Left lung (tissue), 10 donors: ENCODE results near the gene INPP5A. TPM values are rescaled to one million over a fixed set of nuclear protein-coding genes. Genes with fewer than 3 reads are reported as not detected.

ENCODE experiments used
- ATAC-seq: fragments of 200-7000 bp; cut with Tn5 transposase; one replicate; pipeline ENCODE4 v1.9.1; 2020; ENCODE audit warnings: moderate library complexity
- DNase-seq, 4 donors: peaks; one replicate each; pipeline ENCODE4 v3.0.0-alpha.2; 2013 to 2020
- H3K27ac ChIP-seq, 2 donors: fragments of 200-600 bp; sonication (generic) in 1 of 2; one replicate each; pipeline versions ENCODE4 v1.5.0 to v1.8.0; 2020 to 2021
- H3K27me3 ChIP-seq, 2 donors: fragments of 200-600 bp; sonication (generic) in 1 of 2; one replicate each; pipeline versions ENCODE4 v1.5.0 to v1.8.0; 2020 to 2021
- H3K36me3 ChIP-seq, 2 donors: fragments of 200-600 bp; sonication (generic) in 1 of 2; one replicate each; pipeline versions ENCODE4 v1.5.0 to v1.8.0; 2020 to 2021
- H3K4me1 ChIP-seq, 2 donors: fragments of 200-600 bp; one replicate each; pipeline ENCODE4 v1.8.0; 2021
- H3K4me3 ChIP-seq, 2 donors: fragments of 200-600 bp; sonication (generic) in 1 of 2; one replicate each; pipeline versions ENCODE4 v1.5.0 to v1.8.0; 2020 to 2021; ENCODE audit warnings: mild to moderate bottlenecking in 1 of 2
- H3K9me3 ChIP-seq, 2 donors: fragments of 200-600 bp; sonication (generic) in 1 of 2; one replicate each; pipeline versions ENCODE4 v1.5.0 to v1.8.0; 2020 to 2021
- intact Hi-C, 2 donors: fragments of 100-400 bp; cut with DNase I; formaldehyde crosslinking; loops; one replicate each; pipeline versions ENCODE4 v1.11.2 to v1.14.2; 2022
- polyA plus RNA-seq, 6 donors: library from polyadenylated mRNA; unstranded; fragments of 120-200 nt; gene quantifications; one replicate each; pipeline ENCODE4 v1.2.1, GENCODE V29; 2013; ENCODE audit not compliant: insufficient read length in 6 of 6
- total RNA-seq, 2 donors: library from RNA; stranded (reverse); fragmentation: NEBNext Ultra II Directional; extraction: Animal tissue kit (Norgen Biotek cat#: 25700); gene quantifications; one replicate each; pipeline ENCODE4 v1.2.1, GENCODE V29; 2021
- TF ChIP-seq, protein P1 (sequence below), 2 donors: fragments of 200-600 bp; sonication (generic) in 1 of 2; IDR thresholded peaks; one replicate each; pipeline versions ENCODE4 v1.5.0 to v1.8.0; 2021; ENCODE audit warnings: antibody characterized with exemption in 2 of 2
- donor health status: DM: no; HTN: yes; CAD: no.
- donor health status: DM: no; HTN: no; CAD: no.

Gene INPP5A
- total and polyA plus RNA-seq, 8 donors = 32.0 to 44.0 (median 36.8) TPM

DNA sequence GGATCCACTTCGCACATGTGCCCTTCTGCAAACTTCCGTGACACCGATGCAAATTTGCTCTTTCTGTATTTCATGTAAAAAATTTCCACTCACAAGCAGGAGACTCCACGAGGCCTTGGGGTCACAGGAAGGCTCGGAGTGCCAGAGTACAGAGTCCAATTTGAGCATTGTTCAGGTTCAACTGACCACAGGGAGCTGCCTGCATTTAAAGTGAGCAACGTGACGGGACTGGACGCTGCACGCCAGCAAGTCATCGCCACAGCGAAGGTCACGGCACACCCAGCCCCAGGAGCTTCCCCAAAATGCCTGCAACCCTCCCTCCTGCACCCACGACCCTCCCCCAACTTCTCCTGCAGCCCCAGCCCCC is 289.8 kb downstream of the INPP5A start:
- intact Hi-C loops = no loop called here
- ATAC-seq (no peak), DNase-seq (peak in 1 of 4 donors; percentile 39)
- Histone ChIP-seq H3K4me3 (no peak overlapping the region), H3K27ac (no peak overlapping the region), H3K4me1 (no peaks in the 10 kb centered on the region), H3K36me3 (no peaks in the 10 kb centered on the region), H3K27me3 (peaks cover 3 to 21% of the 10 kb centered on the region in 2 donors), H3K9me3 (peaks cover 0 to 2% of the 10 kb centered on the region in 2 donors)
- TF ChIP-seq, protein P1, sequence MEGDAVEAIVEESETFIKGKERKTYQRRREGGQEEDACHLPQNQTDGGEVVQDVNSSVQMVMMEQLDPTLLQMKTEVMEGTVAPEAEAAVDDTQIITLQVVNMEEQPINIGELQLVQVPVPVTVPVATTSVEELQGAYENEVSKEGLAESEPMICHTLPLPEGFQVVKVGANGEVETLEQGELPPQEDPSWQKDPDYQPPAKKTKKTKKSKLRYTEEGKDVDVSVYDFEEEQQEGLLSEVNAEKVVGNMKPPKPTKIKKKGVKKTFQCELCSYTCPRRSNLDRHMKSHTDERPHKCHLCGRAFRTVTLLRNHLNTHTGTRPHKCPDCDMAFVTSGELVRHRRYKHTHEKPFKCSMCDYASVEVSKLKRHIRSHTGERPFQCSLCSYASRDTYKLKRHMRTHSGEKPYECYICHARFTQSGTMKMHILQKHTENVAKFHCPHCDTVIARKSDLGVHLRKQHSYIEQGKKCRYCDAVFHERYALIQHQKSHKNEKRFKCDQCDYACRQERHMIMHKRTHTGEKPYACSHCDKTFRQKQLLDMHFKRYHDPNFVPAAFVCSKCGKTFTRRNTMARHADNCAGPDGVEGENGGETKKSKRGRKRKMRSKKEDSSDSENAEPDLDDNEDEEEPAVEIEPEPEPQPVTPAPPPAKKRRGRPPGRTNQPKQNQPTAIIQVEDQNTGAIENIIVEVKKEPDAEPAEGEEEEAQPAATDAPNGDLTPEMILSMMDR (IDR thresholded peaks at IDR 0.05) = no peak

DNA sequence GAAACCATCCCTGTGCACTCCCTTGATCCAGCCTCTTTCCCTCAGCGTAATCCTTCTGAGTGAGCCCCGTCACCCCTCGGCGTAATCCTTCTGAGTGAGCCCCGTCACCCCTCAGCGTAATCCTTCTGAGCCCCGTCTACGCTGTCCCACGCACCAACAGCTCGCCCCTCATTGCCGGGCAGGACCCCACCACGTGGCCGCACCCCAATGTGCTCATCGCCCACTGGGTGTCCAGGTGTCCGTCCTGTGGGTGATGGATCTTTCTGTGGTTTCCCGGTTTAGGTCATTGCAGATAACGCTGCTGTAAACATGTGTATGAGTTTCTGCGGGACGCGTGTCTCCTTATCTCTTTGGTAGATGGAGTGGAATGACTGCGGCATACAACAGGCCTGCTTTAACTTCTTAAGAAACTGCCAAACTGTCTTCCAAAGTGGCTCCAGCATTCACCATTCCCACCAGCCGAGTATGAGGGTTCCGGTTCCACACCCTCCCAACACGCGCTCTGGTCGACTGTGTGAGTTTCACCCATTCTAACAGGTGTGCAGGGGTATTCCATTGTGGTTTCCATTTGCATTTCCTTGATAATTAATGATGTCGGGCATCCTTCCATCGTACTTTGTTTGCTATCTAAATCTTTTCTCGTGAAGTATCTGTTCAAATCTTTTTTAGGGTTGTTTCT is 290.4 kb downstream of the INPP5A start:
- no peaks in the 10 kb centered on the region for H3K36me3 ChIP-seq
- intact Hi-C loops = no loop called here
- ATAC-seq (no peak), DNase-seq (peak in 1 of 4 donors; percentile 49)
- peaks cover 8 to 27% of the 10 kb centered on the region in 2 donors for H3K27me3 ChIP-seq
- H3K4me3 ChIP-seq = no peak overlapping the region
- H3K9me3 ChIP-seq = peaks cover 0 to 2% of the 10 kb centered on the region in 2 donors
- no peak overlapping the region for H3K27ac ChIP-seq
- no peaks in the 10 kb centered on the region for H3K4me1 ChIP-seq
- TF ChIP-seq, protein P1 (IDR thresholded peaks at IDR 0.05) = no peak

DNA sequence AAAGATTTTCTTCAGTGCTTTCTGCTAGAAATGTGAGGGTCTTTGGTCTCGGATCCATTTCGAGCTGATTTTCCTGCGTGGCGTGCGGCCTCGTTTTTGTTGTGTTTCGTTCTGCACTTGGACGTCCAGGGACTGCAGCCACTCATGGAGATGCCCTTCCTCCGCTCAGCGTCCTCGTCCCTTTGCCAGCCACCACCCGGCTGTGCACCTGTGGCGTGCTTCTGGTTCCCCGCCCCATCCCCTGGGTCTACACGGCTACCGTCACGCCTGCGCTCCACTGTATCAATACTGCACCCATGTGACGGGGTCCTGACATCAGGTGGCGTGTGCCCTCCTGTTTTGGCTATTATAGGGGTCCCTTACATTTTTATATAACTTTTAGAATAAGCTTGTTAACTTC is 291.1 kb downstream of the INPP5A start:
- Histone ChIP-seq H3K27ac (no peak overlapping the region), H3K4me3 (no peak overlapping the region), H3K27me3 (peaks cover 13 to 33% of the 10 kb centered on the region in 2 donors), H3K36me3 (no peaks in the 10 kb centered on the region), H3K9me3 (peaks cover 0 to 2% of the 10 kb centered on the region in 2 donors), H3K4me1 (no peaks in the 10 kb centered on the region)
- TF ChIP-seq, protein P1 (IDR thresholded peaks at IDR 0.05) = no peak
- intact Hi-C loops = no loop called here
- ATAC-seq (no peak), DNase-seq (peak in 1 of 4 donors; percentile 67)

DNA sequence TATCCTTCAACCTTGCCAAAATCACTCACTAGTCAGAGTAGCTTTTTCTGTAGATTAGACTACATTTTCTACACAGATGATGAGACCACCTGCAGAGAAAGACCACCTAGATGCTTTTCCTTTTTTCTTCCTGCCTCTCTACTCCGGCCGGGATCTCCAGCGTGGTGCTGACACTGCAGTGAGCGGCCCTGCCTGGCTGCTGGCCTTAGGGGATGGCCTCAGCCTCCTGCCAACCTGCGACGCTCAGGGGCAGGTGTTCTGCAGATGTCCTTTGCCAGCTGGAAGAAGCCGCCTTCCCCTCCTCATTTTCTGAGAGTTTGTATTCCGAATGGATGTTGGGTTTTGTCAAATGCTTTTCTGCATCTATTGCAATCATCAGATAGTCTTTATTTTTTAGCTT is 291.8 kb downstream of the INPP5A start:
- DNase-seq (peak in 1 of 4 donors; percentile 49), ATAC-seq (no peak)
- no peaks in the 10 kb centered on the region for H3K36me3 ChIP-seq
- intact Hi-C loops = no loop called here
- H3K27ac ChIP-seq = no peak overlapping the region
- no peak overlapping the region for H3K4me3 ChIP-seq
- no peaks in the 10 kb centered on the region for H3K4me1 ChIP-seq
- peaks cover 13 to 41% of the 10 kb centered on the region in 2 donors for H3K27me3 ChIP-seq
- peaks cover 0 to 2% of the 10 kb centered on the region in 2 donors for H3K9me3 ChIP-seq
- TF ChIP-seq, protein P1 (IDR thresholded peaks at IDR 0.05) = no peak

DNA sequence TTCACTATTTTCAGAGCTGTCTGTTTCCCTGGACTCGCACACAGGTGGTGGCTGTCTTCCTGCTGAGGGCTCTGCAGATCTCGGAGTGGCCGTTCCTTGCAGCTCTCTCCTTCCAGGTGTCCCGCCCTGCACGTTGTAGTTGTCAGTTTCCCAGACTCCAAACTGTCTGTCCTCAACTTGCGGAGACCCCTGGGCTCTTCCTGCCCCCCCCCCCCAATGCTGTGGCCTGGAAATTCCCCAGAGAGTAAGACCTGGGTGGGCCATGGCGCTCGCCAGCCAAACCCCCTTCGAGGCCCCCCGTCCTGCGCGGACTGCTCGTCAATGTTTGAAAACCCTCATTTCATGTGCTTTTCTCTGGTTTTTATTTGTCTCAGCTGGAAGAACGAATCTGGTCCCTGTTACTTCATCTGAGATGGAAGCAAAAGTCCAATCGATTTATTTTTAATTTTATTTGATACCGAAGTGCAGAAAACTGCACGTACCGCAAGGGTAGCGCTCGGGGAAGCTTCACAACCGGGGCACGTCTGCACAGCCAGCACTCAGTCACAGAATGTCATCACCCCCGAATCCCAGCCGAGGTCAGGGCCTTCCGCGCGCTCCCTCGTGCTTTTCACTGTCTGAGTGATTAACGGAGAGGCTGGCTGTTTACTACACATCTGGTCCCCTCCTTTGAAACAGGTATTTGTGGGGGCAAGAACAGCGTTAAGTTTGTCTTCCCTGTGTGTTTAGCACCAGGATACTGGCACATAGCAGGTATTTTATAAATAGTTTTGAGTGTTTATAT is 294.8 kb downstream of the INPP5A start:
- TF ChIP-seq, protein P1 (IDR thresholded peaks at IDR 0.05) = no peak
- Histone ChIP-seq H3K9me3 (no peaks in the 10 kb centered on the region), H3K4me1 (no peaks in the 10 kb centered on the region), H3K27me3 (peaks cover 13 to 66% of the 10 kb centered on the region in 2 donors), H3K36me3 (no peaks in the 10 kb centered on the region), H3K27ac (no peak overlapping the region), H3K4me3 (no peak overlapping the region)
- intact Hi-C loops = no loop called here
- ATAC-seq (no peak), DNase-seq (peak in 1 of 4 donors; percentile 50)
